Stomach (tissue), 4 donors: ENCODE results near the gene SLC16A10.

Experiments used
- EP300 ChIP-seq: sonication (generic); formaldehyde crosslinking; IDR thresholded peaks from one replicate; pipeline ENCODE4 v1.6.1; 2017; ENCODE audit warnings: antibody characterized with exemption
- TF ChIP-seq, protein P1 (sequence below), 7 experiments: fragments of 450-650 bp in 4 of 7; fragments of 200-600 bp in 3 of 7; sonication (generic) in 3 of 7; IDR thresholded peaks; one replicate each; pipeline ENCODE4 v1.5.1; 2016 to 2019; ENCODE audit warnings: antibody characterized with exemption in 7 of 7, control low read depth in 2 of 7, mild to moderate bottlenecking in 1 of 7

DNA sequence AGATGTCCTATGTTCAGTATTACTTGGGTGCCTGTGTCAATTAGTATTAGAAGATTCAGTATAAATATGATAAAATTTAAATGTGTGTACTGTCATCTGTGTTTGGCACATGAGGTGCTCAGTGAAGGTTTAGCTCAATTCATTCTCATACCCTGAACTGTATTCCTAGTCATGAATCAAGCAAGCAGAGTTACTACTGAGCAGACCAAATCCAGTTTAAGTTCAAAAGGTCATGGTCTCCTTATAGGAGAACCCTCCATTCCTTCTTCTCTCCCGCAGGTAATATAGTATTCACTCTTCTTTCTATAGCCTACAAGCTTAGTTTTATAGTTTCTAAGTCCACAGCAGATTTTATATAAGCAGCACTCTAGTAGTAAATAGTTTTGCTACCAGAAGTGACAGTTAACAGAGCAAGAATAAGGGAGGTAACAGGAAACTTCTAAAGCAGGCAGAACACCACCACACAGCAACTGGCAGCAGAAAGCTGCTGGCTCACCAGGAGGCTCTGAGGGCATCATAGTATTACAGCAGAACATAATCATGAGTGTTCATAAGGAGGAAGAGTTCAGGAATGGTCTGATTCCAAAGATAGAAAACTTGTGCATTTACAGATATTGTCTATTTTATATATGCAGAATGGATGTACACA lies 133.2 kb downstream of the SLC16A10 start:
- no peak for TF ChIP-seq EP300
- TF ChIP-seq, protein P1, sequence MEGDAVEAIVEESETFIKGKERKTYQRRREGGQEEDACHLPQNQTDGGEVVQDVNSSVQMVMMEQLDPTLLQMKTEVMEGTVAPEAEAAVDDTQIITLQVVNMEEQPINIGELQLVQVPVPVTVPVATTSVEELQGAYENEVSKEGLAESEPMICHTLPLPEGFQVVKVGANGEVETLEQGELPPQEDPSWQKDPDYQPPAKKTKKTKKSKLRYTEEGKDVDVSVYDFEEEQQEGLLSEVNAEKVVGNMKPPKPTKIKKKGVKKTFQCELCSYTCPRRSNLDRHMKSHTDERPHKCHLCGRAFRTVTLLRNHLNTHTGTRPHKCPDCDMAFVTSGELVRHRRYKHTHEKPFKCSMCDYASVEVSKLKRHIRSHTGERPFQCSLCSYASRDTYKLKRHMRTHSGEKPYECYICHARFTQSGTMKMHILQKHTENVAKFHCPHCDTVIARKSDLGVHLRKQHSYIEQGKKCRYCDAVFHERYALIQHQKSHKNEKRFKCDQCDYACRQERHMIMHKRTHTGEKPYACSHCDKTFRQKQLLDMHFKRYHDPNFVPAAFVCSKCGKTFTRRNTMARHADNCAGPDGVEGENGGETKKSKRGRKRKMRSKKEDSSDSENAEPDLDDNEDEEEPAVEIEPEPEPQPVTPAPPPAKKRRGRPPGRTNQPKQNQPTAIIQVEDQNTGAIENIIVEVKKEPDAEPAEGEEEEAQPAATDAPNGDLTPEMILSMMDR (IDR thresholded peaks at IDR 0.05): no peak
